Spinal cord (tissue), 10 donors: ENCODE results near the gene MED14. TPM values are rescaled to one million over a fixed set of nuclear protein-coding genes. Genes with fewer than 3 reads are reported as not detected.

Experiments used
- DNase-seq, 6 donors: peaks; one replicate each; pipeline versions ENCODE4 v3.0.0 to v3.0.0-alpha.2; 2013 to 2015; ENCODE audit warnings: low spot score in 6 of 6, low read depth in 4 of 6
- H3K27ac ChIP-seq: one replicate; pipeline ENCODE4 v1.5.1; 2013; ENCODE audit warnings: low read depth, low read length, control low read depth
- H3K27me3 ChIP-seq: one replicate; pipeline ENCODE4 v1.6.1; 2013; ENCODE audit warnings: low read length; ENCODE audit not compliant: control insufficient read depth, insufficient read depth
- H3K36me3 ChIP-seq: one replicate; pipeline ENCODE4 v1.6.1; 2013; ENCODE audit warnings: low read length; ENCODE audit not compliant: control insufficient read depth, insufficient read depth
- H3K4me1 ChIP-seq: one replicate; pipeline ENCODE4 v1.6.1; 2013; ENCODE audit warnings: low read length; ENCODE audit not compliant: control insufficient read depth, insufficient read depth
- H3K4me3 ChIP-seq: one replicate; pipeline ENCODE4 v1.5.1; 2013; ENCODE audit warnings: low read depth, low read length, control low read depth
- H3K9me3 ChIP-seq: one replicate; pipeline ENCODE4 v1.6.1; 2013; ENCODE audit warnings: low read length; ENCODE audit not compliant: control insufficient read depth, insufficient read depth
- WGBS: methylation state at CpG from one replicate; pipeline ENCODE4 v1.1.5; 2013; ENCODE audit warnings: missing lambda C conversion rate; ENCODE audit not compliant: insufficient coverage; 5-methylcytosine and 5-hydroxymethylcytosine counted together
- polyA plus RNA-seq, 2 donors: library from polyadenylated mRNA; unstranded; fragments of 120-200 nt; gene quantifications; one replicate each; pipeline ENCODE4 v1.2.1, GENCODE V29; 2013; ENCODE audit not compliant: insufficient read length in 2 of 2
- total RNA-seq, 2 donors: library from RNA; depleted of rRNA in 1 of 2; stranded (reverse); fragments of 120-200 nt in 1 of 2; fragments of >200 nt in 1 of 2; gene quantifications; one replicate each; pipeline versions ENCODE4 v1.2.3 to v1.2.4, GENCODE V29; 2013 to 2014
- donor health status: healthy.

Gene MED14
- total and polyA plus RNA-seq, 4 donors = 24.9 to 47.9 (median 38.5) TPM

DNA sequence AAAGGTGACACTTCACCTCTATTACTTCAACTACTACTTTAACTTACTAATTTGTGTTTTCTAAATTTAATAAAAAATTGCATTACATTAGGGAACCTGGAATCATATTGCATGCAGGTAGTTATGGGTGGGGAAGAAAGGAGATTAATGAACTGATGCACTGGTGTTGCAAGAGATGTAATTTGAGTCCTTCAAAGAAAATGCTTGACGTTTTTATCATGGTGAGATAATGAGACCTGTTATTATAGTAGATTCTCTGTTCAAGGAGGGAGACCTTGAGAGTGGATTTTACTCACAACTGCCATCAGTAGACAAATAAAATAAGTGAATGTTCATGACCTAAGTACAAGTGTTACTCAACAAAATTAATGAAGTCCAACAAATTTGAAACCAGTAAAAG, 26.4 kb upstream of the MED14 start:
- Histone ChIP-seq H3K9me3 (no peaks in the 10 kb centered on the region), H3K4me3 (no peak overlapping the region), H3K4me1 (no peaks in the 10 kb centered on the region), H3K27ac (no peak overlapping the region), H3K36me3 (no peaks in the 10 kb centered on the region), H3K27me3 (peaks cover 15% of the 10 kb centered on the region)
- no CpG with 5 or more reads among the region's 1 CpG for WGBS
- no peak for DNase-seq

DNA sequence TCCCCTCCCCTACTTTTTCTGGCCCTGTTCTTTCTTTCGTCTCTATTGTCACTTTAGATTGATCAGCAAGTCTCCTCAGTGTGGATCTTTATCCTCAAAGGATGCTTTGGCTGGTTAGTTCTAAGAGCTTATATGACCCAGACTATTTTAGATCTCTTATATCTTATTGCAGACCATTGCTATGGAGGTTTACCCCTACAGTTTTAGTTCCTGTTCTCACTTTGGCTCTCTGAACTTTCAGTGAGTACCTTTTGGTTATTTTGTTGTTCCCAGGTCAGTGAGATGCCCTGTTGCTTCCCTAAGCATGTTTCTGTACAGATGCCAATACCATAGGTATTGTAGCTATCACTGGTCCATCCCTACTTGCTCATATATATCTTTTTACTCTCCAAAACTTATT, 24.0 kb upstream of the MED14 start:
- Histone ChIP-seq H3K27me3 (peaks cover 27% of the 10 kb centered on the region), H3K27ac (no peak overlapping the region), H3K36me3 (no peaks in the 10 kb centered on the region), H3K4me3 (no peak overlapping the region), H3K4me1 (peaks cover 13% of the 10 kb centered on the region), H3K9me3 (no peaks in the 10 kb centered on the region)
- no peak for DNase-seq
- no CpG with 5 or more reads among the region's 1 CpG for WGBS

DNA sequence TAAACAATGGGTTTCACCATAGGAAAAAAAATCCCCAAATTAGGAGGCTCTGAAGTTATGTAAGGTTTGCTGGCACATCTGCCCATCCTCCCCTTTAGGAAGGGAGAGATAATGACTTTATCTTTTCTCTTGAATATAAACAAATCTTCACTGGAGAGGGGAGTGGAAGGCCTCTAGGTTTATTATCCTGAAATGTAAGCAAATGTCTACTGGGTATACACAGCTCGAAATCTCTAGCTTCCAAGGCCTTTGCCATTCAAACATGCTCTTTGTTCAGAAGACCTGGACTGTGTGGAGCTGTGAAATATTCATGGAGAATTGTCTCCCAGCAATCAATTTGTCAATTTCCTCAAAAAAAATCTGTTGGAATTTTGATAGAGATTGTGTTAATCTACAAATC, 21.7 kb upstream of the MED14 start:
- no peaks in the 10 kb centered on the region for H3K36me3 ChIP-seq
- WGBS = no CpG with 5 or more reads among the region's 1 CpG
- H3K27ac ChIP-seq = no peak overlapping the region
- H3K4me1 ChIP-seq = peaks cover 13% of the 10 kb centered on the region
- DNase-seq = no peak
- H3K4me3 ChIP-seq = no peak overlapping the region
- no peaks in the 10 kb centered on the region for H3K9me3 ChIP-seq
- peaks cover 27% of the 10 kb centered on the region for H3K27me3 ChIP-seq

DNA sequence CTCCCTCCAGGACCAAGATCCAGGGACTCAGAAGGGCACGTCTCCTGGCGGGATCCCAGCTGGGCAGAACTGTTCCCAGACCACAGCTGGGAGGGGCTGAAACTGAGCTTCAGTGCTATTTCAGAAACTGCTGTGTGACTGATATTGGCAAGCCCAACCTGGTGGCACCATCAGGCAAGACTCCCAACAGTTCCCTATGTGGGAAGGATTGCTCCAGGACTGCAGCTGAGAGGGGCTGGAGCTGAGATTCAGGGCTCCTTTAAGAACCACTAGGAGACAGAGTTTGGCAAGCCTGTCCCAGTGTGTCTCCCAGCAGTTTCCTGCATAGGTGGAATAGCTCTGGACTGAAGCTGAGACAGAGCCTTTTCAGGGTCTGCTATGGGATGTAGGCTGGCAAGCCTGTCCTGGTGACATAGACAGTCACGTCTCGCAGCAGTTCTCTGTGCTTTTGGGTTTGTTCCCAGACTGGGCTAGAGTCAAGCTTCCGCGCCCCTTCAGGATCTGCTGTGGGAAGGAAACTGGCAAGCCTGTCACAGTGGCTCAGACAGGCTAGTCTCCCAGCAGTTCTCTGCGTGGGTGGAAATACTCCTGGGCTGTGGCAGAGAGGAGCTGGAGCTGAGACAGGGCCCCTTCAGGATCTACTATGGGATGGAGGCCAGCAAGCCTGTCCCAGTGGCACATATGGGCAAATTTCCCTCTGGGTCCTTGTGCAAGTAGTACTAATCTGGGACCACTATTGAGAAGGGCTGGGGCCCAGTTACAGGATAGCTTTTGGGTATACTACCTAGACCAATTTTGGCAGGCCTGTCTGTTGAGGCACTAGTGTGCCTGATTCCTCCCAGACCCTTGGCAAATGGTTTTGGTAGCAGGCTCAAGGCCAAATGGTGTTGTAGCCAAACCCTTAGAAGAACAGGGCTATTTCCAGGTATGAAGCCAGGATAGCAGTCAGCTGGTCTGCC, 20.2 kb upstream of the MED14 start:
- Histone ChIP-seq H3K27ac (no peak overlapping the region), H3K9me3 (no peaks in the 10 kb centered on the region), H3K4me1 (peaks cover 13% of the 10 kb centered on the region), H3K27me3 (peaks cover 21% of the 10 kb centered on the region), H3K36me3 (no peaks in the 10 kb centered on the region), H3K4me3 (no peak overlapping the region)
- DNase-seq = peak in 3 of 6 donors; percentile 13 to 83 (median 16)
- WGBS = 63% methylated on average over 7 of the region's 7 CpGs

DNA sequence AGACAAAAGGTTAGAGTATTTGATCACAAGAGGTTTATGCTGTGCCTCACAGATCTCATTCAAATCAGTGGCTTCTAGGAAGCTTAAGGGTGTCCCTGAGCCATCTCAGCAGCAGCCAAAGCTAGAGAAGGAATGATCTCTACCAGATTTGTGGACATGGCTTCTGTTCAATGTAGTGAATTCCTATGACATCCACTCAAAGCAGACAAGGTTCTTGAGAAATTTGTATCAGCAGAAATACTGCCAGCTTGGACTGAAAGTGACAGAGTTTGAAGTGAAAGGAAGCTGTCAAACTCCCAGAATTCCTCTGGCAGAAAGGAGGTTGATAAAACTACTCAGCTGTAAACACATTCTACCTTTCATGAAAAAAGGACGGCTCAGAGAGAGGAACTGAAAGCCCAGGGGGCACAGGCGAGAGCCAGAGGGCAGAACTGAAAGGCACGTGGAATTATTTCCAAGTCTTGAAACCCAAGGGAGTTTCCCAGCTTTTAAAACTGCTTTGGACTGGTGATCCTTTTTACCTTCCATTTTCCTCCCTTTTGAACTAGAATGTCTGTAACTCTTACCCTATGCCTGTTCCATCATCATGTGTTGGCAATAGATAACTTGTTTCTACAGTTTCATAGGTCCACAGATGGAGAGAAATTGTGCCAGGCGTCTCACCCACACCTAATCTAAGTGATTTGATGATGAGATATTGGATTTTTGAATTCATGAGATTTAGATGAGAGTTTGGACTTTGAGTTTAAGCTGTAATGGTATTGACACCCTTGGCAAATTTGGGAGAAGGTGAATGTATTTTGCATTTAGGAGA, 14.5 kb upstream of the MED14 start:
- H3K36me3 ChIP-seq = no peaks in the 10 kb centered on the region
- WGBS = 34% methylated on average over 3 of the region's 4 CpGs
- H3K4me1 ChIP-seq = peaks cover under 1% of the 10 kb centered on the region
- no peak overlapping the region for H3K4me3 ChIP-seq
- DNase-seq = peak in 1 of 6 donors; percentile 50
- H3K9me3 ChIP-seq = no peaks in the 10 kb centered on the region
- peaks cover 2% of the 10 kb centered on the region for H3K27me3 ChIP-seq
- no peak overlapping the region for H3K27ac ChIP-seq

DNA sequence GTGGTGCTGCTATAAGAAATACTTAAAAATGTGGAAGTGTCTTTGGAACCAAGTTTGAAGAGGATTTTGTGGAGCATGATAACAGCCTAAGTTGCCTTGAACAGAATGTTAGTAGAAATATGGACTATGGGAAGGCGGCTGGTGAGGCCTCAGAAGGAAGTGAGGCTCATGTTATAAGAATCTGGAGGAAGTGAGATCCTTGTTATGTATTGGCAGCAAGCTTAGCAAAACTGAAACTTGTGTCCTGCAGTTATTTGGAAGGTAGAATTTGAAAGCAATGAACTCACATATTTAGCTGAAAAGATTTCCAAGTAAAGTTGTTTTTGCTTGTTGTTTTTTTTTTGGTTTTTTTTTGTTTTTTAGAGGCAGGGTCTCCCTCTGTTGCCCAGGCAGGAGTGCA, 13.6 kb upstream of the MED14 start:
- H3K9me3 ChIP-seq = no peaks in the 10 kb centered on the region
- no peak overlapping the region for H3K4me3 ChIP-seq
- H3K27ac ChIP-seq = no peak overlapping the region
- 56% methylated on average over 1 of the region's 1 CpG for WGBS
- no peak for DNase-seq
- peaks cover 5% of the 10 kb centered on the region for H3K27me3 ChIP-seq
- no peaks in the 10 kb centered on the region for H3K36me3 ChIP-seq
- H3K4me1 ChIP-seq = no peaks in the 10 kb centered on the region

DNA sequence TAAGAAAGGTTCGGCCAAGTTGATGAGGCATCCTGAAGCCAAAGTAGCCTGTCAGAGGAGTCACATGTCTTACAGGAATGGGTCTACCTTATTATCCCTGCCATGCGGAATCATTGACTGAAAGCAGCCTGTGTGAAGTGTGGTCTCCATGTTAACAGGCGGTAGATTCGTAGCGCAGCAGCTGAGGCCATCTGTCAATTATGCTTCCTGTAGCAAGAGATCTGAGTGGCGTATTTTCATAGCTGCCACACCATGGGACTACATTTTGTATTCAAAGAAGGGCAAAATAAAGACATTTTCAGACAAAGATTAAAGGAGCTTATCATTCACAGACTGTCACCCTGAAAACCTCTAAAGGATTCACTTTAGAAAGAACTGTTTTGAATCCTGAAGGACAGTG, 11.2 kb upstream of the MED14 start:
- H3K4me3 ChIP-seq = no peak overlapping the region
- DNase-seq = peak in 2 of 6 donors; percentile 20 to 72
- no peaks in the 10 kb centered on the region for H3K9me3 ChIP-seq
- WGBS = 69% methylated on average over 5 of the region's 6 CpGs
- no peaks in the 10 kb centered on the region for H3K36me3 ChIP-seq
- no peak overlapping the region for H3K27ac ChIP-seq
- H3K4me1 ChIP-seq = no peaks in the 10 kb centered on the region
- H3K27me3 ChIP-seq = peaks cover 13% of the 10 kb centered on the region

DNA sequence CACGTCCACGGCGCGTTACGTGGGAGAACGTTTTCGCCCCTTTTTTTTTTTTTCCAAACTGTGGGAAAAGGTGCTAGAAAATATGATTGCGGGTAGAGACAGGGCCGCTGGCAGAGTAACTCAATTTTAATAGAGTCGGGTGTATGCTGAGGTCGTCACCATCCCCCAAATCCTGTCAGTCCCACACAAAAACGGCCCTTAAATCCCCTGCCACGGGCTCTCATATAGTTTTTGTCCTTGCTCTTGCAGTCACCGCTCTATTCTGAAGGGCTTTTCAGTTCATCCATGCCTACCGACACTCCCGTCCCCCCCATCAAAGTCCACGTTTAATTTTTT, 796 bp upstream of the MED14 start:
- DNase-seq = no peak

DNA sequence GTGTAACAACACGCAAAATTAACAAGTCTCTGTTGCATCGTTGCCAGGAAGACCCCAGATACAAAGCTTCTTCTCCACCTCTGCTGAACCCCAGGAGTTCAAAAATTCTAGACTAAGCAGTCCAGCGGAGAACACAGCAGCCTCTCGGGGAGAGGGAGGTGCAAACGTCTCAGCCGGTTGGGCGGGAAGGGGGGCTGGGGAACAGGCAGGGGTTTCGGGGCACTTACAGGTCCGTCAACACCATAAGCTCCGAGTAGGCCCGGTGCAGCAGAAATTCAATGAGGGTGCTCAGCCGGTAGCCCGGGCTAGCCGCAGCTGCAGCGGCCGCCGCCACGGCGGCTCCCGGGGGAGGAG, 394 bp downstream of the MED14 start:
- under 1% methylated on average over 19 of the region's 20 CpGs for WGBS
- H3K4me1 ChIP-seq = peaks cover 2% of the 10 kb centered on the region
- H3K27me3 ChIP-seq = peaks cover 14% of the 10 kb centered on the region
- H3K4me3 ChIP-seq = peak overlapping the region; percentile 62
- no peaks in the 10 kb centered on the region for H3K36me3 ChIP-seq
- peak overlapping the region; percentile 95 for H3K27ac ChIP-seq
- peak in 1 of 6 donors; percentile 1 for DNase-seq
- H3K9me3 ChIP-seq = no peaks in the 10 kb centered on the region

More for the DNA sequence above, 796 bp upstream of the MED14 start:
- H3K27me3 ChIP-seq = peaks cover 14% of the 10 kb centered on the region
- no peaks in the 10 kb centered on the region for H3K36me3 ChIP-seq
- 12% methylated on average over 5 of the region's 17 CpGs for WGBS
- H3K4me3 ChIP-seq = peak overlapping the region; percentile 62
- H3K9me3 ChIP-seq = no peaks in the 10 kb centered on the region
- H3K27ac ChIP-seq = peak overlapping the region; percentile 95
- H3K4me1 ChIP-seq = peaks cover 2% of the 10 kb centered on the region
